Spleen (tissue), 7 donors: ENCODE measurements around the gene ZCCHC8.

Source experiments
- CTCF ChIP-seq, 11 experiments: fragments of 200-600 bp in 7 of 11; fragments of 450-650 bp in 4 of 11; sonication (generic) in 4 of 11; IDR thresholded peaks in 8 of 11; conservative IDR thresholded peaks in 3 of 11; 1 replicate in 7 of 11; 2 replicates in 4 of 11; pipeline versions ENCODE4 v1.4.0 to v1.8.0; 2016 to 2021; ENCODE audit warnings: antibody characterized with exemption in 11 of 11, inconsistent platforms in 4 of 11, mild to moderate bottlenecking in 1 of 11
- POLR2A ChIP-seq, 3 donors: fragments of 450-650 bp; IDR thresholded peaks; one replicate each; pipeline ENCODE4 v1.5.1; 2017; ENCODE audit warnings: antibody characterized with exemption in 3 of 3, mild to moderate bottlenecking in 1 of 3
- POLR2AphosphoS5 ChIP-seq, 3 donors: sonication (generic); formaldehyde crosslinking; IDR thresholded peaks; one replicate each; pipeline ENCODE4 v1.5.1; 2017; ENCODE audit warnings: antibody characterized with exemption in 3 of 3
- donor health status: DM: no; HTN: no; CAD: no; lungs with moderate emphysema.
- donor health status: DM: no; HTN: no; CAD: no.
- donor health status: DM: no; HTN: no; CAD: no.

- TF ChIP-seq CTCF (IDR thresholded peaks at IDR 0.05 in 8 of 11, conservative IDR thresholded peaks at IDR 0.05 in 3 of 11) = no peak
- TF ChIP-seq POLR2A (IDR thresholded peaks at IDR 0.05) = no peak
- no peak for TF ChIP-seq POLR2AphosphoS5 (IDR thresholded peaks at IDR 0.05)
Measured at GRCh38 chr12:122437656-122438121, 63.0 kb downstream of the ZCCHC8 start.
